GM19438 (cell line): Measurements from ENCODE around the gene ORAI1.

Source experiments
- ATAC-seq: cut with Tn5 transposase; IDR thresholded peaks from one replicate; pipeline ENCODE4 v1.9.1; 2021; ENCODE audit warnings: low read depth; ENCODE audit not compliant: unreplicated experiment

The ORAI1 gene

GRCh38 chr12:121689430-121689829 is 63.1 kb downstream of the ORAI1 start:
- ATAC-seq = no peak
